ENCODE measurements around the gene RPL38. TPM values are rescaled to one million over a fixed set of nuclear protein-coding genes. Genes with fewer than 3 reads are reported as not detected.

The RPL38 gene
- total and polyA plus RNA-seq, 3 donors from 2014 or later, result 345 to 1,788 (median 563) TPM

- H3K9me3 ChIP-seq, result no peaks in the 10 kb centered on the region
- H3K4me1 ChIP-seq, result no peaks in the 10 kb centered on the region
- H3K27me3 ChIP-seq, result no peaks in the 10 kb centered on the region
- H3K4me3 ChIP-seq, result no peak overlapping the region
- 78 to 83% methylated on average over 6 of the region's 6 CpGs for WGBS, 2 donors
- H3K27ac ChIP-seq, result no peak overlapping the region
- no peak for DNase-seq
- intact Hi-C loops (cut with DNase I; ENCODE audit: low total_unique reads), result no loop called here
- H3K36me3 ChIP-seq (ENCODE audit: low read depth, missing control alignments), result no peaks in the 10 kb centered on the region
- no peak for TF ChIP-seq POLR2A (IDR thresholded peaks at IDR 0.05)
- TF ChIP-seq CTCF (IDR thresholded peaks at IDR 0.05), result no peak
Measured at GRCh38 chr17:74198694-74199093, 4.8 kb upstream of the RPL38 start.

GRCh38 chr17:74199306-74200092 lies 4.0 kb upstream of the RPL38 start:
- no peaks in the 10 kb centered on the region for H3K9me3 ChIP-seq
- peak; percentile 78 for DNase-seq
- no peak overlapping the region for H3K27ac ChIP-seq
- TF ChIP-seq CTCF (IDR thresholded peaks at IDR 0.05), result peak; percentile 61 to 94 (median 91)
- TF ChIP-seq POLR2A (IDR thresholded peaks at IDR 0.05), result no peak
- intact Hi-C loops (cut with DNase I; ENCODE audit: low total_unique reads), result loop anchor here (10.0 kb wide), 1 partner anchor 165 kb away; the partner anchor contains the start of genes BTBD17 and GPR142
- no peaks in the 10 kb centered on the region for H3K36me3 ChIP-seq (ENCODE audit: low read depth, missing control alignments)
- no peaks in the 10 kb centered on the region for H3K27me3 ChIP-seq
- H3K4me3 ChIP-seq, result no peak overlapping the region
- H3K4me1 ChIP-seq, result peaks cover 3% of the 10 kb centered on the region
- WGBS, 2 donors, result 21 to 28% methylated on average over 15 to 35 of the region's 35 CpGs

- no peak overlapping the region for H3K4me3 ChIP-seq
- no peak overlapping the region for H3K27ac ChIP-seq
- 49% methylated on average over 10 of the region's 10 CpGs for WGBS, 2 donors
- H3K4me1 ChIP-seq, result peaks cover 9% of the 10 kb centered on the region
- TF ChIP-seq POLR2A (IDR thresholded peaks at IDR 0.05) (no peak), CTCF (IDR thresholded peaks at IDR 0.05) (no peak)
- no peaks in the 10 kb centered on the region for H3K9me3 ChIP-seq
- intact Hi-C loops (cut with DNase I; ENCODE audit: low total_unique reads), result loop anchor here (10.0 kb wide), 1 partner anchor 165 kb away; the partner anchor contains the start of genes BTBD17 and GPR142
- no peak for DNase-seq
- H3K27me3 ChIP-seq, result no peaks in the 10 kb centered on the region
- no peaks in the 10 kb centered on the region for H3K36me3 ChIP-seq (ENCODE audit: low read depth, missing control alignments)
Measured at GRCh38 chr17:74200112-74200511, 3.4 kb upstream of the RPL38 start.

DNA sequence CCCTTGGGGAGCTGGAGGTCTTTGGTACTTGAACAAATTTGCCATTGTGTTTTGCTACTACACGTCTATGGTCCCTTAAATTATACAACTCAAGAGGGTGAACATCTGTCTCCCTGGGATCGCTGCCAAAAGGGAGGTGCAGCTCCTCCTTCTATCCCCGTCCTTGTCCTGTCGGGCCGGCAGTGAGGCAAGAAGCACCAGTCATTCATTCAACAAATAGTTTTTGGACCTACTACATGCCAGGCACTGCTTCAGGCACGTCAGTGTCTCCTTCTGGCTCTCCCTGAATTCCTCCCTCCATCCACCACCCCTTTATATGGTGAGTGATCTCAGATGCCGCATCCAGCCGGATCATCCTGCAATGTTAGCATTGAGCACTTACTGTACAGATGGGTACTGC lies 2.2 kb upstream of the RPL38 start:
- H3K27me3 ChIP-seq, result no peaks in the 10 kb centered on the region
- H3K9me3 ChIP-seq, result no peaks in the 10 kb centered on the region
- H3K36me3 ChIP-seq (ENCODE audit: low read depth, missing control alignments), result no peaks in the 10 kb centered on the region
- no peak overlapping the region for H3K27ac ChIP-seq
- DNase-seq, result no peak
- no peak overlapping the region for H3K4me3 ChIP-seq
- no peak for TF ChIP-seq CTCF (IDR thresholded peaks at IDR 0.05)
- no peak for TF ChIP-seq POLR2A (IDR thresholded peaks at IDR 0.05)
- peaks cover 20% of the 10 kb centered on the region for H3K4me1 ChIP-seq
- WGBS, 2 donors, result 35 to 40% methylated on average over 8 of the region's 8 CpGs
- intact Hi-C loops (cut with DNase I; ENCODE audit: low total_unique reads), result loop anchor here (10.0 kb wide), 1 partner anchor 164 kb away; the partner anchor contains the start of genes BTBD17 and GPR142

Data from testis (tissue), 3 donors.